ENCODE results near the gene SLC44A2. TPM values are rescaled to one million over a fixed set of nuclear protein-coding genes. Genes with fewer than 3 reads are reported as not detected.
"Not testable (repeated sequence)": the region's sequence is repeated elsewhere in the genome, so short reads cannot be mapped to it uniquely, and the experiment has no call there.

SLC44A2 gene
- total RNA-seq, 1 experiment from 2014 or later: 239 TPM

DNA sequence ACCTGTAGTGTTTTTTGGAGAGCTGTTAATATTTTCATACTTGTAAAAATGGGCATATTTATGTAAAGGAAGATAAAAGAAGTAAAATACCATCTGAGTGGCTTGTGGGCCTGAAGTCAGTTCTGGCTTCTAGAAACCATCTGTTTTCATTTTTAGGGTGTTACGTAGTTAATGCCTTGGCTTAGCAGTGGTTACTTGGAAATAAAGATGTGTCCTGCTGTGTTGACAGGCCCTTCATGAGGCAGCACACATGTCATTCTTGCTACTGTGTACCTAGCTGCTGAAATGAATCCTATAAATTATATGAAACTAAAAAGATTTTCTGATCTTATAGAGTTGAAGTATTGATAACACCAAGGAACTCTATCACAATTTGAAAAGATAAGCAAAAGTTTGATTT lies 44.8 kb downstream of the SLC44A2 start:
- H3K4me3 ChIP-seq: no peak overlapping the region
- no peaks in the 10 kb centered on the region for H3K9me3 ChIP-seq (ENCODE audit: insufficient read depth, low read depth)
- no peak for DNase-seq
- H3K4me1 ChIP-seq (replicated peaks; ENCODE audit: insufficient read depth): no peaks in the 10 kb centered on the region
- H3K27me3 ChIP-seq (ENCODE audit: insufficient read depth, low read depth): no peaks in the 10 kb centered on the region
- ChIA-PET CTCF (no interaction called here), POLR2A (ENCODE audit: unreplicated experiment) (no interaction called here)
- H3F3A ChIP-seq (ENCODE audit: insufficient read depth, low read depth): peaks cover 85% of the 10 kb centered on the region
- peaks cover 100% of the 10 kb centered on the region for H4K20me1 ChIP-seq (ENCODE audit: insufficient read depth)
- H3K9me2 ChIP-seq (ENCODE audit: insufficient read depth): no peaks in the 10 kb centered on the region
- BruUV-seq (replicated peaks): no TSS peak
- H3K36me3 ChIP-seq (ENCODE audit: low read depth): peaks cover 47% of the 10 kb centered on the region
- no peak overlapping the region for H3K27ac ChIP-seq
- H3K79me2 ChIP-seq (ENCODE audit: low read depth): peaks cover 99% of the 10 kb centered on the region
- TF ChIP-seq, protein P1, sequence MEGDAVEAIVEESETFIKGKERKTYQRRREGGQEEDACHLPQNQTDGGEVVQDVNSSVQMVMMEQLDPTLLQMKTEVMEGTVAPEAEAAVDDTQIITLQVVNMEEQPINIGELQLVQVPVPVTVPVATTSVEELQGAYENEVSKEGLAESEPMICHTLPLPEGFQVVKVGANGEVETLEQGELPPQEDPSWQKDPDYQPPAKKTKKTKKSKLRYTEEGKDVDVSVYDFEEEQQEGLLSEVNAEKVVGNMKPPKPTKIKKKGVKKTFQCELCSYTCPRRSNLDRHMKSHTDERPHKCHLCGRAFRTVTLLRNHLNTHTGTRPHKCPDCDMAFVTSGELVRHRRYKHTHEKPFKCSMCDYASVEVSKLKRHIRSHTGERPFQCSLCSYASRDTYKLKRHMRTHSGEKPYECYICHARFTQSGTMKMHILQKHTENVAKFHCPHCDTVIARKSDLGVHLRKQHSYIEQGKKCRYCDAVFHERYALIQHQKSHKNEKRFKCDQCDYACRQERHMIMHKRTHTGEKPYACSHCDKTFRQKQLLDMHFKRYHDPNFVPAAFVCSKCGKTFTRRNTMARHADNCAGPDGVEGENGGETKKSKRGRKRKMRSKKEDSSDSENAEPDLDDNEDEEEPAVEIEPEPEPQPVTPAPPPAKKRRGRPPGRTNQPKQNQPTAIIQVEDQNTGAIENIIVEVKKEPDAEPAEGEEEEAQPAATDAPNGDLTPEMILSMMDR (conservative IDR thresholded peaks at IDR 0.05): no peak
- no peak for TF ChIP-seq EZH2 (IDR thresholded peaks at IDR 0.05; ENCODE audit: low read depth)
- intact Hi-C loops (cut with micrococcal nuclease; ENCODE audit: unreplicated experiment): no loop called here
- no peak overlapping the region for H3K4me2 ChIP-seq
- H2AFZ ChIP-seq: no peak overlapping the region

GRCh38 chr19:10670876-10671804 lies 45.8 kb downstream of the SLC44A2 start:
- Histone ChIP-seq H4K20me1 (ENCODE audit: insufficient read depth) (peaks cover 99% of the 10 kb centered on the region), H3K4me3 (no peak overlapping the region), H3F3A (ENCODE audit: insufficient read depth, low read depth) (peaks cover 85% of the 10 kb centered on the region), H2AFZ (no peak overlapping the region), H3K4me1 (replicated peaks; ENCODE audit: insufficient read depth) (no peaks in the 10 kb centered on the region), H3K9me3 (ENCODE audit: insufficient read depth, low read depth) (no peaks in the 10 kb centered on the region), H3K79me2 (ENCODE audit: low read depth) (peaks cover 98% of the 10 kb centered on the region), H3K36me3 (ENCODE audit: low read depth) (peaks cover 47% of the 10 kb centered on the region), H3K4me2 (no peak overlapping the region), H3K9me2 (ENCODE audit: insufficient read depth) (no peaks in the 10 kb centered on the region), H3K27ac (no peak overlapping the region), H3K27me3 (ENCODE audit: insufficient read depth, low read depth) (no peaks in the 10 kb centered on the region)
- CTCF ChIA-PET: interaction anchor here (0.6 kb wide), 1 partner anchor 267 kb away, joined by 6 read pairs; no protein-coding TSS in a partner anchor
- TF ChIP-seq EZH2 (IDR thresholded peaks at IDR 0.05; ENCODE audit: low read depth): no peak
- TF ChIP-seq, protein P1 (conservative IDR thresholded peaks at IDR 0.05): no peak
- POLR2A ChIA-PET (ENCODE audit: unreplicated experiment): no interaction called here
- DNase-seq: no peak
- intact Hi-C loops (cut with micrococcal nuclease; ENCODE audit: unreplicated experiment): no loop called here
- BruUV-seq (replicated peaks): TSS peak; percentile 9

DNA sequence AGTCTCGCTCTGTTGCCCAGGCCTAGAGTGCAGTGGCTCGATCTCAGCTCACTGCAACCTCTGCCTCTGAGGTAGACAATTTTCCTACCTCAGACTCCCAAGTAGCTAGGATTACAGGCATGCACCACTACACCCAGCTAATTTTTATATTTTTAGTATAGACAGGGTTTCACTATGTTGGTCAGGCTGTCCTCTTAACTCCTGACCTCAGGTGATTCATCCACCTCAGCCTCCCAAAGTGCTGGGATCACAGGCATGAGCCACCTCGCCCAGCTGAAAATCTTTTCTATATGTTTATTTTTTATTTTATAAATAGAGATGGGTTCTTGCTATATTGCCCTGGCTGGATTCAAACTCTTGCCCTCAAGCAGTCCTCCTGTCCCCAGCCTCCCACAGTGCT lies 46.6 kb downstream of the SLC44A2 start:
- H3K27ac ChIP-seq; H3K4me2 ChIP-seq; H2AFZ ChIP-seq; CTCF ChIA-PET; H3K9me2 ChIP-seq (ENCODE audit: insufficient read depth); BruUV-seq (replicated peaks); H3K4me3 ChIP-seq; H3K4me1 ChIP-seq (replicated peaks; ENCODE audit: insufficient read depth); intact Hi-C loops (cut with micrococcal nuclease; ENCODE audit: unreplicated experiment); DNase-seq; POLR2A ChIA-PET (ENCODE audit: unreplicated experiment); H3K9me3 ChIP-seq (ENCODE audit: insufficient read depth, low read depth); H3K27me3 ChIP-seq (ENCODE audit: insufficient read depth, low read depth): not testable (repeated sequence)
- Histone ChIP-seq H3F3A (ENCODE audit: insufficient read depth, low read depth) (peaks cover 80% of the 10 kb centered on the region), H3K79me2 (ENCODE audit: low read depth) (peaks cover 96% of the 10 kb centered on the region), H3K36me3 (ENCODE audit: low read depth) (peaks cover 42% of the 10 kb centered on the region), H4K20me1 (ENCODE audit: insufficient read depth) (peaks cover 98% of the 10 kb centered on the region)

DNA sequence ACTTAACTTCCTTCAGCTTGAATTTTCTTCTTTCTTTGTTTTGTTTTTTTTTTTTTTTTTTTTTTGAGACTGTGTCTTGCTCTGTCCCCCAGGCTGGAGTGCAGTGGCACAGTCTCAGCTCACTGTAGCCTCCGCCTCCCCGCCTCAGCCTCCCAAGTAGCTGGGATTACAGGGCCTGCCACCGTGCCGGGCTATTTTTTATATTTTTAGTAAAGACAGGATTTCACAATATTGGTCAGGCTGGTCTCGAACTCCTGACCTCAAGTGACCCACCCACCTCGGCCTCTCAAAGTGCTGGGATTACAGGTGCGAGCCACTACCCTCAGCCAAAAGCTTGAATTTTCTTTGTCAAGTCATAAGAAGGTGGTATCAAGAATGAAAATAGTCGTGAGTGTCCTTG lies 49.9 kb downstream of the SLC44A2 start:
- BruUV-seq (replicated peaks); intact Hi-C loops (cut with micrococcal nuclease; ENCODE audit: unreplicated experiment): not testable (repeated sequence)
- CTCF ChIA-PET: interaction anchor here (0.6 kb wide), 2 partner anchors 89 to 134 kb away, joined by 8 to 12 read pairs; no protein-coding TSS in a partner anchor

More for the DNA sequence above, 49.9 kb downstream of the SLC44A2 start:
- H3K9me2 ChIP-seq (ENCODE audit: insufficient read depth); H3K27me3 ChIP-seq (ENCODE audit: insufficient read depth, low read depth); H3K4me2 ChIP-seq; H3K9me3 ChIP-seq (ENCODE audit: insufficient read depth, low read depth); DNase-seq; H3K4me3 ChIP-seq; H3K4me1 ChIP-seq (replicated peaks; ENCODE audit: insufficient read depth); H2AFZ ChIP-seq; POLR2A ChIA-PET (ENCODE audit: unreplicated experiment); H3K27ac ChIP-seq: not testable (repeated sequence)
- Histone ChIP-seq H4K20me1 (ENCODE audit: insufficient read depth) (peaks cover 94% of the 10 kb centered on the region), H3K79me2 (ENCODE audit: low read depth) (peaks cover 88% of the 10 kb centered on the region), H3K36me3 (ENCODE audit: low read depth) (peaks cover 67% of the 10 kb centered on the region), H3F3A (ENCODE audit: insufficient read depth, low read depth) (peaks cover 78% of the 10 kb centered on the region)
